ENCODE measurements around the gene ESPNL. TPM values are rescaled to one million over a fixed set of nuclear protein-coding genes. Genes with fewer than 3 reads are reported as not detected.

The ESPNL gene
- total RNA-seq, 4 donors from 2014 or later, result 0.13 to 0.29 TPM; not detected in 2

- no peak overlapping the region for H3K4me3 ChIP-seq (ENCODE audit: low read depth, poor library complexity, severe bottlenecking)
- no peak for DNase-seq (ENCODE audit: low spot score in 2 of 2)
- TF ChIP-seq POLR2A (IDR thresholded peaks at IDR 0.05), result no peak
- TF ChIP-seq, protein P1, sequence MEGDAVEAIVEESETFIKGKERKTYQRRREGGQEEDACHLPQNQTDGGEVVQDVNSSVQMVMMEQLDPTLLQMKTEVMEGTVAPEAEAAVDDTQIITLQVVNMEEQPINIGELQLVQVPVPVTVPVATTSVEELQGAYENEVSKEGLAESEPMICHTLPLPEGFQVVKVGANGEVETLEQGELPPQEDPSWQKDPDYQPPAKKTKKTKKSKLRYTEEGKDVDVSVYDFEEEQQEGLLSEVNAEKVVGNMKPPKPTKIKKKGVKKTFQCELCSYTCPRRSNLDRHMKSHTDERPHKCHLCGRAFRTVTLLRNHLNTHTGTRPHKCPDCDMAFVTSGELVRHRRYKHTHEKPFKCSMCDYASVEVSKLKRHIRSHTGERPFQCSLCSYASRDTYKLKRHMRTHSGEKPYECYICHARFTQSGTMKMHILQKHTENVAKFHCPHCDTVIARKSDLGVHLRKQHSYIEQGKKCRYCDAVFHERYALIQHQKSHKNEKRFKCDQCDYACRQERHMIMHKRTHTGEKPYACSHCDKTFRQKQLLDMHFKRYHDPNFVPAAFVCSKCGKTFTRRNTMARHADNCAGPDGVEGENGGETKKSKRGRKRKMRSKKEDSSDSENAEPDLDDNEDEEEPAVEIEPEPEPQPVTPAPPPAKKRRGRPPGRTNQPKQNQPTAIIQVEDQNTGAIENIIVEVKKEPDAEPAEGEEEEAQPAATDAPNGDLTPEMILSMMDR (IDR thresholded peaks at IDR 0.05), result no peak
- intact Hi-C loops (cut with DNase I; ENCODE audit: low total_unique reads), result no loop called here
- WGBS, 2 donors, result 61 to 69% methylated on average over 23 to 26 of the region's 30 CpGs
Measured at GRCh38 chr2:238128534-238129001, 28.4 kb downstream of the ESPNL start.

GRCh38 chr2:238129166-238130010 is 29.2 kb downstream of the ESPNL start:
- WGBS, 2 donors, result 85 to 88% methylated on average over 18 to 22 of the region's 22 CpGs
- no peak overlapping the region for H3K4me3 ChIP-seq (ENCODE audit: low read depth, poor library complexity, severe bottlenecking)
- DNase-seq (ENCODE audit: low spot score in 2 of 2), result no peak
- no peak for TF ChIP-seq POLR2A (IDR thresholded peaks at IDR 0.05)
- TF ChIP-seq, protein P1 (IDR thresholded peaks at IDR 0.05), result no peak
- intact Hi-C loops (cut with DNase I; ENCODE audit: low total_unique reads), result no loop called here

DNA sequence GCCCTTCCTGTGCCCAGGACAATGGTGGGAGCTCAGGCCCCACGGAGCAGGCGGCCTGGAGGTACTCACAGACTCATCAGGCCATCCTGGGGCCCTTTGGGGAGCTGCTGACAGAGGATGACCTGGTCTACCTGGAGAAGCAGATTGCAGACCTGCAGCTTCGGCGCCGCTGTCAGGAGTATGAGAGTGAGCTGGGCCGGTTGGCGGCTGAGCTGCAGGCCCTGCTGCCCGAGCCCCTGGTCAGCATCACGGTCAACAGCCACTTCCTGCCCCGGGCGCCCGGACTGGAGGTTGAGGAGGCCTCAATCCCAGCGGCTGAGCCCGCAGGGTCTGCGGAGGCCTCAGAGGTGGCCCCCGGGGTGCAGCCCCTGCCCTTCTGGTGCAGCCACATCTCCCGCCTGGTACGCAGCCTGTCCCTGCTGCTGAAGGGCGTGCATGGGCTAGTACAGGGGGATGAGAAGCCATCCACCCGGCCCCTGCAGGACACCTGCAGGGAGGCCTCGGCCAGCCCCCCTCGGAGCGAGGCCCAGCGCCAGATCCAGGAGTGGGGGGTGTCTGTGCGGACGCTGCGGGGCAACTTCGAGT is 30.1 kb downstream of the ESPNL start:
- intact Hi-C loops (cut with DNase I; ENCODE audit: low total_unique reads), result no loop called here
- WGBS, 2 donors, result 92 to 95% methylated on average over 13 to 15 of the region's 28 CpGs
- DNase-seq (ENCODE audit: low spot score in 2 of 2), result no peak

DNA sequence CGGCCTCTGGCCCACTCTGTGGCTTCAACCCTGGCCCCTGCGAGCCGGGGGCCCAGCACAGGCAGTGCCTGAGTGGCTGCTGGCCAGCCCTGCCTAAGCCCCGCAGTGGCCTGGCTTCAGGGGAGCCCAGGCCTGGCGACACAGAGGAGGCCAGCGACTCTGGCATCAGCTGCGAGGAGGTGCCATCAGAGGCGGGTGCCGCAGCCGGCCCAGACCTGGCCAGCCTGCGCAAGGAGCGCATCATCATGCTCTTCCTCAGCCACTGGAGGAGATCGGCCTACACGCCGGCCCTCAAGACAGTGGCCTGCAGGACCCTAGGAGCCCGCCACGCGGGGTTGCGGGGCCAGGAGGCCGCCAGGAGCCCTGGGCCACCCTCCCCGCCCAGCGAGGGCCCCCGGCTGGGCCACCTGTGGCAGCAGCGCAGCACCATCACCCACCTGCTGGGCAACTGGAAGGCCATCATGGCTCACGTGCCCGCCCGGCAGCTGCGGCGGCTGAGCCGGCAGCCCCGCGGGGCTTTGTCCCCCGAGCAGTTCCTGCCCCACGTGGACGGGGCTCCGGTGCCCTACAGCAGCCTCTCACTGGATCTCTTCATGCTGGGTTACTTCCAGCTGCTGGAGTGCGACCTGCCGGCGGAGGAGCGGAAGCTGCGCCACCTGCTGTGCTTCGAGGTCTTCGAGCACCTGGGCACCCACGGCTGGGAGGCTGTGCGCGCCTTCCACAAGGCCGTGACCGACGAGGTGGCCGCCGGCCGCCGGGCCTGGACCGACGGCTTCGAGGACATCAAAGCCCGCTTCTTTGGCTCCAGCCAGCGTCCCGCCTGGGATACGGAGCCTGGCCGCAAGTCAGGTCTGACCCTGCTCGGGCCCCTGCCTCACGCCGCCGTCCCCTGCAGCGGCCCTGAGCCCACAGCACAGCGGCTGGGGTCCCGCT is 30.8 kb downstream of the ESPNL start:
- no peak for TF ChIP-seq POLR2A (IDR thresholded peaks at IDR 0.05)
- TF ChIP-seq, protein P1 (IDR thresholded peaks at IDR 0.05), result no peak
- intact Hi-C loops (cut with DNase I; ENCODE audit: low total_unique reads), result no loop called here
- H3K4me3 ChIP-seq (ENCODE audit: low read depth, poor library complexity, severe bottlenecking), result no peak overlapping the region
- WGBS, 2 donors, result 92 to 93% methylated on average over 32 to 49 of the region's 68 CpGs
- DNase-seq (ENCODE audit: low spot score in 2 of 2), result no peak

More for the DNA sequence above, 30.1 kb downstream of the ESPNL start:
- TF ChIP-seq POLR2A (IDR thresholded peaks at IDR 0.05), result no peak
- TF ChIP-seq, protein P1 (IDR thresholded peaks at IDR 0.05), result no peak
- H3K4me3 ChIP-seq (ENCODE audit: low read depth, poor library complexity, severe bottlenecking), result no peak overlapping the region

DNA sequence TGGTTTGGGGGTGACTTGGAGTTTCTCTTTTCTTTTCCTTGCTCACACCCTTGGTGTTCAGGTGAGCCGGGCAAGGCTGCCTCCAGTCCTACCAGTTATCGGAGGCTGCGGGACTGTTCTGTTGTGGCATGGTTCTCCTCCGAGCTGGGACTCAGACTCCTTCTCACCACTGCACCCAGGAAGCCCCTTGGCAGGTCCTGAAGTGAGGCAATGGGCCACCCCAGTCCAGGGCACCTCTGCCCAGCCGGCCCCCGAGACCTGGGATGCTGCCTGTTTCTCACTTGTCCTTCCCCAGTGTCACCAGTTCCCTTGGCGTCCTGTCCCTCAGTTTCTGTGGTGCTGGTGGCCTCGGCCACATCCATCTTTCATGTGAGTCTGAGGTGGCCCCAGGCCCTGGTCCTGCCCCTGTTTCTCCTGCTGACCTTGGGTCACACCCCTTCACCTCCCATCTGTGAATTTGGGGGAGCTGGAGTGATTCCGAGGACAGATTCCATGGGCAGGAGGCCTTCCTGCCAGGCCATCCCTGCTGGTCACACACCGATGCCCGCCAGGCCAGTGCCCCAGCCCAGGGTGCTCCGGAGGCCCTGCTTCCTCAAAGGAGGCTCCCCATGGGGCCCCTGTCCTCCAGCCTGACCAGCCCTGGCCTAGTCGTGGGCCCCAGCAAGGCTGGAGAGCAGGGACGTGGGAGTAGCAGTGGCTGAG is 31.8 kb downstream of the ESPNL start:
- no peak overlapping the region for H3K4me3 ChIP-seq (ENCODE audit: low read depth, poor library complexity, severe bottlenecking)
- DNase-seq (ENCODE audit: low spot score in 2 of 2), result no peak
- intact Hi-C loops (cut with DNase I; ENCODE audit: low total_unique reads), result no loop called here
- TF ChIP-seq, protein P1 (IDR thresholded peaks at IDR 0.05), result no peak
- no peak for TF ChIP-seq POLR2A (IDR thresholded peaks at IDR 0.05)
- 93 to 94% methylated on average over 12 to 14 of the region's 14 CpGs for WGBS, 2 donors

Data from lower leg skin (tissue), 4 donors.